ENCODE measurements around the gene CUEDC1. TPM values are rescaled to one million over a fixed set of nuclear protein-coding genes. Genes with fewer than 3 reads are reported as not detected.

The CUEDC1 gene
- total and polyA plus RNA-seq, 9 of the 15 experiments (the other 6 are each of a cell fraction or from before 2014, with no cell fraction given) = 0.20 to 4.1 (median 1.6) TPM; not detected in 1

- ATAC-seq (no peak), FAIRE-seq (no peak), DNase-seq (ENCODE audit: extremely low read depth in 1 of 4, low spot score in 3 of 4) (no peak)
- no peak overlapping the region for H3K4me3 ChIP-seq
- in situ Hi-C loops (cut with MboI) (no loop called here), intact Hi-C loops (cut with micrococcal nuclease) (no loop called here)
- peaks cover 40% of the 10 kb centered on the region for H3K36me3 ChIP-seq (ENCODE audit: control insufficient read depth, insufficient read depth, low read length)
- no peak overlapping the region for H2AFZ ChIP-seq (ENCODE audit: low read depth, low read length)
- H3K4me2 ChIP-seq (ENCODE audit: insufficient read depth, low read length) = no peak overlapping the region
- H3K27ac ChIP-seq (ENCODE audit: extremely low read depth, low read depth, low read length) = no peak overlapping the region
- WGBS (ENCODE audit: insufficient coverage, low coverage, missing lambda C conversion rate) = 25% methylated on average over 1 of the region's 1 CpG
- no peaks in the 10 kb centered on the region for H3K79me2 ChIP-seq (ENCODE audit: control insufficient read depth, insufficient read depth, low read length)
- peak overlapping the region in 1 of 2 experiments; percentile 28; a peak in 1 of 4 replicates for H3K9ac ChIP-seq (ENCODE audit: insufficient read depth in 1 of 2, low read depth in 2 of 2, low read length in 2 of 2)
- peaks cover 0 to 7% of the 10 kb centered on the region in 2 experiments; a peak in 2 of 5 replicates for H3K27me3 ChIP-seq (ENCODE audit: control insufficient read depth in 2 of 2, insufficient read depth in 2 of 2, low read length in 2 of 2)
- ChIA-PET CTCF (ENCODE audit: low intra/inter-chr PET ratio) (no interaction called here), POLR2A (interaction anchor here (1.2 to 3.3 kb wide), 4 partner anchors 9 to 34 kb away, joined by 3 to 11 read pairs (median 4); no protein-coding TSS in a partner anchor)
- no peaks in the 10 kb centered on the region for H3K9me3 ChIP-seq (replicated peaks; ENCODE audit: control insufficient read depth, insufficient read depth, low read depth, low read length)
- BruUV-seq (replicated peaks) = no TSS peak
- TF ChIP-seq TARDBP (IDR thresholded peaks at IDR 0.05) (no peak), MEIS2 (IDR thresholded peaks at IDR 0.05; ENCODE audit: partially characterized antibody) (peak; percentile 13)
- no peaks in the 10 kb centered on the region; a peak in 1 of 5 replicates for H3K4me1 ChIP-seq (replicated peaks in 1 of 2; ENCODE audit: control insufficient read depth in 2 of 2, insufficient read depth in 2 of 2, low read length in 2 of 2)
- no peaks in the 10 kb centered on the region for H3K9me1 ChIP-seq (ENCODE audit: control insufficient read depth, insufficient read depth, low read length)
- H4K20me1 ChIP-seq (replicated peaks; ENCODE audit: control insufficient read depth, insufficient read depth, low read length) = no peaks in the 10 kb centered on the region
Observed at GRCh38 chr17:57972151-57972550, 16.9 kb upstream of the CUEDC1 start.

- Histone ChIP-seq H3K36me3 (ENCODE audit: control insufficient read depth, insufficient read depth, low read length) (peaks cover 35% of the 10 kb centered on the region), H3K9me3 (replicated peaks; ENCODE audit: control insufficient read depth, insufficient read depth, low read depth, low read length) (no peaks in the 10 kb centered on the region), H3K4me1 (replicated peaks in 1 of 2; ENCODE audit: control insufficient read depth in 2 of 2, insufficient read depth in 2 of 2, low read length in 2 of 2) (no peaks in the 10 kb centered on the region; a peak in 1 of 5 replicates), H3K4me3 (no peak overlapping the region), H3K9ac (ENCODE audit: insufficient read depth in 1 of 2, low read depth in 2 of 2, low read length in 2 of 2) (no peak overlapping the region), H2AFZ (ENCODE audit: low read depth, low read length) (no peak overlapping the region), H4K20me1 (replicated peaks; ENCODE audit: control insufficient read depth, insufficient read depth, low read length) (no peaks in the 10 kb centered on the region), H3K27ac (ENCODE audit: extremely low read depth, low read depth, low read length) (no peak overlapping the region), H3K79me2 (ENCODE audit: control insufficient read depth, insufficient read depth, low read length) (no peaks in the 10 kb centered on the region), H3K27me3 (ENCODE audit: control insufficient read depth in 2 of 2, insufficient read depth in 2 of 2, low read length in 2 of 2) (peaks cover 0 to 12% of the 10 kb centered on the region in 2 experiments; a peak in 3 of 5 replicates), H3K4me2 (ENCODE audit: insufficient read depth, low read length) (no peak overlapping the region), H3K9me1 (ENCODE audit: control insufficient read depth, insufficient read depth, low read length) (no peaks in the 10 kb centered on the region)
- ChIA-PET CTCF (ENCODE audit: low intra/inter-chr PET ratio) (no interaction called here), POLR2A (interaction anchor here (0.9 to 3.3 kb wide), 4 partner anchors 9 to 36 kb away, joined by 3 to 11 read pairs (median 4); partner anchors contain the start of gene SRSF1)
- ATAC-seq = no peak
- no peak for TF ChIP-seq HNRNPUL1 (IDR thresholded peaks at IDR 0.05; ENCODE audit: low read length)
- no peak for TF ChIP-seq CREM (IDR thresholded peaks at IDR 0.05; ENCODE audit: low read depth)
- no peak for TF ChIP-seq ZKSCAN1 (IDR thresholded peaks at IDR 0.05; ENCODE audit: low read depth, low read length)
- no peak for TF ChIP-seq SNIP1 (IDR thresholded peaks at IDR 0.05; ENCODE audit: low read depth)
- TF ChIP-seq PHTF2 (CRISPR knock-in tag; IDR thresholded peaks at IDR 0.05) = no peak
- TF ChIP-seq ZFP36 (IDR thresholded peaks at IDR 0.05; ENCODE audit: low read depth, low read length, partially characterized antibody) = no peak
- no peak for TF ChIP-seq SMARCA5 (IDR thresholded peaks at IDR 0.05)
- TF ChIP-seq ILK (tag; IDR thresholded peaks at IDR 0.05; ENCODE audit: borderline replicate concordance, low read depth) = no peak
- no peak for TF ChIP-seq MTA2 (IDR thresholded peaks at IDR 0.05; ENCODE audit: low read depth)
- TF ChIP-seq JUNB (CRISPR knock-in tag; conservative IDR thresholded peaks at IDR 0.05) = no peak
- TF ChIP-seq XRCC4 (IDR thresholded peaks at IDR 0.05; ENCODE audit: extremely low read depth, insufficient read depth, insufficient read length) = no peak
- no peak for TF ChIP-seq COPS2 (conservative IDR thresholded peaks at IDR 0.05)
- no peak for TF ChIP-seq CEBPB (tag; IDR thresholded peaks at IDR 0.05)
- TF ChIP-seq ATF7 (IDR thresholded peaks at IDR 0.05) = no peak
- no peak for TF ChIP-seq ZNF197 (CRISPR knock-in tag; IDR thresholded peaks at IDR 0.05; ENCODE audit: low read depth)
- no peak for TF ChIP-seq ZNF23 (CRISPR knock-in tag; IDR thresholded peaks at IDR 0.05)
- TF ChIP-seq RAD21 (CRISPR knock-in tag; conservative IDR thresholded peaks at IDR 0.05 in 1 of 2, IDR thresholded peaks at IDR 0.05 in 1 of 2) = no peak
- TF ChIP-seq ZNF507 (tag; conservative IDR thresholded peaks at IDR 0.05) = no peak
- in situ Hi-C loops (cut with MboI) (no loop called here), intact Hi-C loops (cut with micrococcal nuclease) (no loop called here)
- DNase-seq (ENCODE audit: extremely low read depth in 1 of 4, low spot score in 3 of 4) = no peak
- 67% methylated on average over 10 of the region's 10 CpGs for WGBS (ENCODE audit: insufficient coverage, low coverage, missing lambda C conversion rate)
- no peak for FAIRE-seq
- BruUV-seq (replicated peaks) = no TSS peak
Observed at GRCh38 chr17:57971572-57971971, 16.4 kb upstream of the CUEDC1 start.
